HG03460 (cell line): ENCODE results near the gene CDH13.

Experiments
- ATAC-seq: cut with Tn5 transposase; IDR thresholded peaks from one replicate; pipeline ENCODE4 v1.9.1; 2021; ENCODE audit not compliant: unreplicated experiment

Gene CDH13

GRCh38 chr16:83808573-83809014 lies 1181.8 kb downstream of the CDH13 start:
- ATAC-seq = no peak

- no peak for ATAC-seq
Observed at GRCh38 chr16:83809092-83809491, 1182.3 kb downstream of the CDH13 start.

GRCh38 chr16:83810901-83811300 lies 1184.1 kb downstream of the CDH13 start:
- ATAC-seq = no peak

GRCh38 chr16:83813823-83814658 lies 1187.3 kb downstream of the CDH13 start:
- ATAC-seq = peak; percentile 79

GRCh38 chr16:83814659-83814985 lies 1187.9 kb downstream of the CDH13 start:
- no peak for ATAC-seq

GRCh38 chr16:83817022-83817421 lies 1190.3 kb downstream of the CDH13 start:
- no peak for ATAC-seq

GRCh38 chr16:83818276-83818675 lies 1191.5 kb downstream of the CDH13 start:
- ATAC-seq = no peak

- no peak for ATAC-seq
Observed at GRCh38 chr16:83819361-83819760, 1192.6 kb downstream of the CDH13 start.

GRCh38 chr16:83826146-83826913 lies 1199.6 kb downstream of the CDH13 start:
- no peak for ATAC-seq

GRCh38 chr16:83830091-83830768 lies 1203.5 kb downstream of the CDH13 start:
- ATAC-seq = no peak

GRCh38 chr16:83830769-83831455 lies 1204.1 kb downstream of the CDH13 start:
- ATAC-seq = no peak

- no peak for ATAC-seq
Observed at GRCh38 chr16:83831456-83831987, 1204.8 kb downstream of the CDH13 start.

- no peak for ATAC-seq
Observed at GRCh38 chr16:83833921-83834320, 1207.2 kb downstream of the CDH13 start.

GRCh38 chr16:83835586-83836566 lies 1209.1 kb downstream of the CDH13 start:
- no peak for ATAC-seq

- ATAC-seq = no peak
Observed at GRCh38 chr16:83837566-83837965, 1210.8 kb downstream of the CDH13 start.

- no peak for ATAC-seq
Observed at GRCh38 chr16:83838151-83838550, 1211.4 kb downstream of the CDH13 start.

GRCh38 chr16:83839561-83839960 lies 1212.8 kb downstream of the CDH13 start:
- ATAC-seq = no peak

- no peak for ATAC-seq
Observed at GRCh38 chr16:83840060-83840617, 1213.4 kb downstream of the CDH13 start.

GRCh38 chr16:83842291-83842690 lies 1215.5 kb downstream of the CDH13 start:
- ATAC-seq = no peak
